GM10266 (cell line): ENCODE results near the gene KRT4.

Experiments used
- DNase-seq: peaks from one replicate; pipeline ENCODE4 v3.0.0; 2012; ENCODE audit errors: extremely low spot score
- TF ChIP-seq, protein P1 (sequence below): IDR thresholded peaks from 2 replicates; pipeline ENCODE4 v1.5.1; 2012; ENCODE audit warnings: mild to moderate bottlenecking, low read depth; ENCODE audit not compliant: control insufficient read depth, insufficient read depth; ENCODE audit errors: missing control alignments

Gene KRT4

DNA sequence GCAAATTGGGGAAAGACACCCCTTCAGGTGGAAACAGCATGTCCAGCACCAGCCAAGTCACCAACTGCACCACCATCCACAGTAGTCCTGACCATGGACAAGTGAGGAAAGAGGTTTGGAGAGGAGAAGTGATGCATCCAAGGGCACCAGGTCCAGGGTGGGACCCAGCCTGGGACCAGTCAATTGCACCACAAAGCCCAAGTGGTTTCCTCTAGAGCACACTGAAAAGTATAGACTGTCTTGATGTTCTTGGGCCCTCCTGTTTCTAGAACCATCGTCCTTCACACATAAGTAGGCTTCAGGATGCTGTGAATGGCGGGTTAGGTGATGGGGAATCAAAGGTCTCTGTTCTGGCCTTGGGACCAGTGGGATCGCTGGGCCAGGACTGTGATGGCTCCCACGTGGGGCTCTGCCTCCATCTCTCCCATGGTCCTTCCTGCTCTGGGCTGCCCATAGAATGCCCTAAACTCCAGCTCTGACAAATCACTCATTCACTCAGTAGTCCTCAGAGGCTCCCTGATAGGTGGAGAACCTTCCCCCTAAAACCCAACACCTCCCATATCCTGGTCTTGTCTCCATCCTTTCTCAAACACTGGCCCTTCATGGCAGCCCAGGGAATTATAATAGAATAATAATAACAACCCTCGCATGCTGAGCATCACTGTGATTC, 11.0 kb upstream of the KRT4 start:
- no peak for DNase-seq
- TF ChIP-seq, protein P1, sequence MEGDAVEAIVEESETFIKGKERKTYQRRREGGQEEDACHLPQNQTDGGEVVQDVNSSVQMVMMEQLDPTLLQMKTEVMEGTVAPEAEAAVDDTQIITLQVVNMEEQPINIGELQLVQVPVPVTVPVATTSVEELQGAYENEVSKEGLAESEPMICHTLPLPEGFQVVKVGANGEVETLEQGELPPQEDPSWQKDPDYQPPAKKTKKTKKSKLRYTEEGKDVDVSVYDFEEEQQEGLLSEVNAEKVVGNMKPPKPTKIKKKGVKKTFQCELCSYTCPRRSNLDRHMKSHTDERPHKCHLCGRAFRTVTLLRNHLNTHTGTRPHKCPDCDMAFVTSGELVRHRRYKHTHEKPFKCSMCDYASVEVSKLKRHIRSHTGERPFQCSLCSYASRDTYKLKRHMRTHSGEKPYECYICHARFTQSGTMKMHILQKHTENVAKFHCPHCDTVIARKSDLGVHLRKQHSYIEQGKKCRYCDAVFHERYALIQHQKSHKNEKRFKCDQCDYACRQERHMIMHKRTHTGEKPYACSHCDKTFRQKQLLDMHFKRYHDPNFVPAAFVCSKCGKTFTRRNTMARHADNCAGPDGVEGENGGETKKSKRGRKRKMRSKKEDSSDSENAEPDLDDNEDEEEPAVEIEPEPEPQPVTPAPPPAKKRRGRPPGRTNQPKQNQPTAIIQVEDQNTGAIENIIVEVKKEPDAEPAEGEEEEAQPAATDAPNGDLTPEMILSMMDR, result no peak

DNA sequence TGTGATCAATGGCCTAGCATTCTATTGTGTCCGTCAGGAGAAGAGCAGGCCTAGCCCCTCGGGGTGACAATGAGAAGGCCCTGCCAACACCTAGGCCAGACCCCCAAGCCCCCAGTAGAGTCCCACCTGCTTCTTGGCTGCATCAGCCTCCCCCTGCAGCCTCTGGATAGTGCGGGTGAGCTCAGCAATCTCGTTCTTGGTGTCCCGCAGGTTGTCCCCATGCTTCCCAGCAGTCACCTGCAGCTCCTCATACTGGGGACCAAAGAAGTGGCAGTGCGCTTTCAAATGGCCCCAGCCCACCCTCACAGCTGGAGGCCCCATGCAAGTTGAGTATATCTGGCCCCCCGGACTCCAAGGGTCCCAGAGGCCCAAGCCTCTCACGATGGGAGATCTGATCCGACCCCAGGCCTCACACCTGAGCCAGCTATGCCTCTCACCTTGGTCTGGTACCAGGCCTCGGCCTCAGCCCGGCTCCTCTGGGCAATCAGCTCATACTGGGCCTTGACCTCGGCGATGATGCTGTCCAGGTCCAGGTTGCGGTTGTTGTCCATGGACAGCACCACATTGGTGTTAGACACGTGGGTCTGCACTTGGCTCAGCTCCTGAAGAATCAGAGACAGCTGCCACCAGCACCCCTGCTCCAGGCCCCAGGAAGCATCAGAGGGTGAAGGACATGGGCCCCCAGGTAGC, 10.0 kb upstream of the KRT4 start:
- TF ChIP-seq, protein P1, result no peak

DNA sequence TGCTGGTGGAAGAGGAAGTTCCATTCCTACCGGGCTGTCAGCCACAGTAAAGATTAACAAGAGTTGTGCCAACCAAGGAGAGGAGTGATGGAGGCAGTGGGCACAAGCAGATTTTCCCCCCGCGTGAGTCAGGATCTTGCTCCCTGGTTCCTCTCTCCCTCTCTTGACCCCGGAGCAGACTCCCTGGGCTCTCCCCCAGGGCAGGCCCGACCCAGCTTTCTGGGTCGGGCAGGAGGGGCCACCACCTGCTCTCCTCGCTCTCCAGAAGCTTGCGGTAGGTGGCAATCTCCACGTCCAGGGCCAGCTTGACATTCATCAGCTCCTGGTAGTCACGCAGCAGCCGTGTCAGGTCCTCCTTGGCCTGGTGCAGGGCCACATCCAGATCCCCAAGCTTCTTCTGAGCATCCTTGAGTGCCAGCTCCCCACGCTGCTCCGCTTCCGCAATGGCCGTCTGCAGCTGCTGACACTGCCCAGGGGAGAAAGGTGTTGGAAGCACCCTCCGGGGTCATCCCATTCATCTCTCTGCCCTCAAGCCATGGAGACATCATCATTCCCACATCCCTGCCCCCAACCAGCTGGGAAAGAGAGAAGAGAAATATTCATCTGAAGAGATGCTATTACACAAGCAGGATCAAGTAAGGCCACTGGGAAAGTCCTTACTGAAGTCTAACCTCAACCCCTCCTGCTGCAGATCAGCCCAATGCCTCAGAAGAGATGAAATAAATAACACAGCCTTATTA, 9.0 kb upstream of the KRT4 start:
- no peak for DNase-seq
- TF ChIP-seq, protein P1, result no peak

More for the DNA sequence above, 10.0 kb upstream of the KRT4 start:
- no peak for DNase-seq

DNA sequence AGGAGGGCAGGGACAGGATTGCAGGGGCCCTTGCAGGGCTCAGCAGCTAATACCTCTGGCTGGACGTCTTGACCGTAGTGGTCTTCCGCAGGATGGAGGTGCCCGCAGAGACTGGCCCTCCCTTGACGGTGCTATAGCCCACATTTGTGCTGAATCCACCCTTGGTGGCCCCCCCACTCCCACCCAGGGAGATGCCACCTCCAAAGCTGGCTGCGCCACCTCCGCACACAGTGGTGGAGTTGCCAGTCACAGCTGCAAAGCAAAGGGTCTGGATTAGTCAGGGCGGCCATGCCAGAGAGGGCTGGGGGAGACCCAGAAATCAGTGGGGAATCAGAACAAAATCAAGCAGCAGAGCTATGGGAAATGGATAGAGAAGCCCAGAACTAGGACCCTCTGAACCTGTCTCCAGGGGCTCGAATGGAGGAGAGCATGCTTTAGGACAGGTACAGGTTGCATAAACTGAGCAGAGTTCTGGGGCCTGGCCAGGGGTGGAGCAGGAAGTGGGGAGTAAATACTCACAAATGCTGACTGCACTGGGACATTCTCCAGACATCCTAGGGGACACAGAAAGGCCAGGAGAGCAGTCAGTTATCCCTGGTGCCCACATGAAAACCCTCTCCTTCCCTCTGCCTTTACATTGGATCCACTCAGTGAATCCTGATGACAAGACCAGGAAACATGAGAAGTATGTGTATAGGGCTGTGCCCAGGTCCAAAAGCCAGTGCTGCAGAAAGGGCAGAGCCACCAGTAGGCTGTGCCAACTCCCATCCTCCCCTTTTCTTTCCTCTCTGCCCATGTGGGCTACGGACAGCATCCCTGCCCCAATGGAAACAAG, 8.1 kb upstream of the KRT4 start:
- no peak for DNase-seq
- TF ChIP-seq, protein P1, result no peak

DNA sequence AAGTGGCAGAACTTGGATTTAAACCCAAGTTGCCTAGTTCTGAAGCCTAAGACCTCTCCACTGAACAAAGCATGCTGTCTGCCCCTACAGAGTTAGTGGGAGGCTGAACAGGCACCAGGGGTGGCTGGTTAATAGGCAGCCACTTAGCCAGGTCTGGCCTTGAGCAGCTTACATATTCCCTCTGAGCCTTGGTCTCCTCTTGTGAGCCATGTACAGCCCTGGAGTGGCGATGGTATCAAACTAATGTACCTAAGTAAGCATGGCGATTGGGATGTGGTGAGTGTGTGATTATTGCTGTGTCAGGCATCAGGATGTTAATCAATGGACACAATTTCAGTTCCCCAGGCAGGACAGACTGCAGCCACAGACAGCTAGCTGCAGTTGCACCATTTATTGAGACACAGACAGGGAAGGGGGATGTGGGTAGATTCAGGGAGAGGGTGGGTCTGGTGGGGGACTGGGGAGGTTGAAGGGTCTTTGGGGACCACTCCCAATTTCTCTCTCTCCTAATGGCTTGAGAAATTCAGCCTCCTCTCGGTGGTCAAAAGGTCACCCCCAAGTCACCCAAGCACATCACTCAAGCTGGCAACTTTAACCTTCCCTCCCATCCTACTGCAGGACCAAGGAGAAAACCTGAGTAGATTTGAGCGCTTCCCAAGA, 7.3 kb upstream of the KRT4 start:
- DNase-seq, result no peak
- TF ChIP-seq, protein P1, result no peak

DNA sequence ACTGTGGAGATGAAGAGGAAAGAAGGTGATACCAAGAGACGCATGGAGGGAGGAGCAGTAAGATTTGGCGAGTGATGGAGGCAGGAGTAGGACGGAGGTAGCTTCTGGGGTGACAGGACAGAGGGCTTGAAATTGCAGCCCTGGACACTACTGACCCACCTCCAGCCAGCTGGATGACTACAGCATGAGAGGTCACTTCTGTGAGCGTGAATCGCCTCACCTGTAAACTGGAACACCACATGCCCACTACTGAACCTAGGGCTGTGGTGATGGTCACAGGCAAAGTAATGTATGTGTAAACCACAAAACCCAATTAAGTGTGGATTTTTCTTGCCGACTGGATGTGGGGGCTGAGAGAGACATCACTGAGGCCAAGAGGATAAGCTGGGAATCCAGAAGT, 6.6 kb upstream of the KRT4 start:
- TF ChIP-seq, protein P1, result no peak
- DNase-seq, result no peak
